DND-41 (cell line): ENCODE measurements around the gene ARRDC1.

Experiments
- EZH2 ChIP-seq: IDR thresholded peaks from 3 replicates; pipeline ENCODE4 v1.6.1; 2012; ENCODE audit warnings: borderline replicate concordance, low read depth, mild to moderate bottlenecking, moderate library complexity, low read length, inconsistent platforms; ENCODE audit not compliant: severe bottlenecking
- TF ChIP-seq, protein P1 (sequence below): IDR thresholded peaks from 2 replicates; pipeline ENCODE4 v1.5.1; 2012; ENCODE audit warnings: borderline replicate concordance, low read length, moderate library complexity, mild to moderate bottlenecking; ENCODE audit not compliant: poor library complexity, severe bottlenecking; ENCODE audit errors: extremely low read depth

DNA sequence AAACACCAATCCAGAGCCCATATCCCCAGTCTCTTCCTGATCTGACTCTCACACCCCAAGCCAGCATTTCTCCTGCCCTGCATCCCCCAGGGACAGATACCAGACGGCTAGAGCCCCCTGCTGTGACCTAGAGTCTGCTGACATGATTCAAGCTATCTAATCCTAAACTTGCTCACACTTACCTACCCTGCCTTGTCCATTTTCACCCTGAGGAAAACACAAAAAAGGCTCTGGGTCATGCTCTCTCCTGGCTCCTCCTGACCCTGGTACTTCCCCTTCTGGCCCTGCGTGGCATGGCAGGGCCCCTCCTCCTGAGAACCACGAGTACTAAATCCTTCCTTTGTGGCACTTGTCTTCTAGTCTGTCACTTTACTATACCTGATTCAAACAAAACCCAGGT is 2.8 kb upstream of the ARRDC1 start:
- TF ChIP-seq, protein P1, sequence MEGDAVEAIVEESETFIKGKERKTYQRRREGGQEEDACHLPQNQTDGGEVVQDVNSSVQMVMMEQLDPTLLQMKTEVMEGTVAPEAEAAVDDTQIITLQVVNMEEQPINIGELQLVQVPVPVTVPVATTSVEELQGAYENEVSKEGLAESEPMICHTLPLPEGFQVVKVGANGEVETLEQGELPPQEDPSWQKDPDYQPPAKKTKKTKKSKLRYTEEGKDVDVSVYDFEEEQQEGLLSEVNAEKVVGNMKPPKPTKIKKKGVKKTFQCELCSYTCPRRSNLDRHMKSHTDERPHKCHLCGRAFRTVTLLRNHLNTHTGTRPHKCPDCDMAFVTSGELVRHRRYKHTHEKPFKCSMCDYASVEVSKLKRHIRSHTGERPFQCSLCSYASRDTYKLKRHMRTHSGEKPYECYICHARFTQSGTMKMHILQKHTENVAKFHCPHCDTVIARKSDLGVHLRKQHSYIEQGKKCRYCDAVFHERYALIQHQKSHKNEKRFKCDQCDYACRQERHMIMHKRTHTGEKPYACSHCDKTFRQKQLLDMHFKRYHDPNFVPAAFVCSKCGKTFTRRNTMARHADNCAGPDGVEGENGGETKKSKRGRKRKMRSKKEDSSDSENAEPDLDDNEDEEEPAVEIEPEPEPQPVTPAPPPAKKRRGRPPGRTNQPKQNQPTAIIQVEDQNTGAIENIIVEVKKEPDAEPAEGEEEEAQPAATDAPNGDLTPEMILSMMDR, result no peak
- TF ChIP-seq EZH2, result no peak
